Keratinocyte (primary cell): ENCODE results near the gene ANKS6. TPM values are rescaled to one million over a fixed set of nuclear protein-coding genes. Genes with fewer than 3 reads are reported as not detected.

Experiments
- DNase-seq: peaks from one replicate; pipeline ENCODE4 v3.0.0-alpha.2; 2011; ENCODE audit warnings: low read depth, missing footprints, low spot score
- FAIRE-seq: peaks from 2 replicates; lab custom pipeline; 2011; peaks lifted over from hg19 to GRCh38; lab: Jason Lieb, UNC
- H2AFZ ChIP-seq: 2 replicates; pipeline ENCODE4 v1.6.0; 2012; ENCODE audit warnings: low read length, control low read depth, inconsistent platforms; ENCODE audit not compliant: control insufficient read depth
- H3K27ac ChIP-seq: 2 replicates; pipeline ENCODE4 v1.5.1; 2011; ENCODE audit warnings: low read length; ENCODE audit not compliant: control insufficient read depth, insufficient read depth
- H3K27me3 ChIP-seq: 3 replicates; pipeline ENCODE4 v1.6.0; 2011; ENCODE audit warnings: low read length; ENCODE audit not compliant: control insufficient read depth, insufficient read depth; ENCODE audit errors: extremely low read depth
- H3K36me3 ChIP-seq, 2 experiments: 2 replicates in 1 of 2; 3 replicates in 1 of 2; pipeline ENCODE4 v1.5.1; 2011; ENCODE audit warnings: low read length in 2 of 2, mild to moderate bottlenecking in 1 of 2; ENCODE audit not compliant: control insufficient read depth in 2 of 2, insufficient read depth in 2 of 2; ENCODE audit errors: extremely low read depth in 1 of 2
- H3K4me1 ChIP-seq: 3 replicates; pipeline ENCODE4 v1.5.1; 2011; ENCODE audit warnings: low read length; ENCODE audit not compliant: control insufficient read depth, insufficient read depth; ENCODE audit errors: extremely low read depth
- H3K4me2 ChIP-seq: 3 replicates; pipeline ENCODE4 v1.6.0; 2011; ENCODE audit warnings: low read depth, low read length; ENCODE audit not compliant: control insufficient read depth, insufficient read depth; ENCODE audit errors: extremely low read depth
- H3K4me3 ChIP-seq, 3 experiments: fragments of 200-600 bp in 1 of 3; sonication (generic) in 1 of 3; 2 replicates in 2 of 3; 3 replicates in 1 of 3; pipeline ENCODE4 v1.5.1; 2011 to 2016; ENCODE audit warnings: low read length in 3 of 3, mild to moderate bottlenecking in 3 of 3, control low read depth in 2 of 3, inconsistent platforms in 1 of 3, low read depth in 1 of 3, mixed read lengths in 1 of 3, mixed run types in 1 of 3, moderate library complexity in 1 of 3; ENCODE audit not compliant: control insufficient read depth in 2 of 3, insufficient read depth in 2 of 3; ENCODE audit errors: extremely low read depth in 1 of 3
- H3K79me2 ChIP-seq: 2 replicates; pipeline ENCODE4 v1.6.0; 2012; ENCODE audit warnings: low read length; ENCODE audit not compliant: control insufficient read depth, insufficient read depth
- H3K9ac ChIP-seq: 3 replicates; pipeline ENCODE4 v1.6.0; 2011; ENCODE audit warnings: low read length; ENCODE audit not compliant: control insufficient read depth, insufficient read depth; ENCODE audit errors: extremely low read depth
- H3K9me1 ChIP-seq: 3 replicates; pipeline ENCODE4 v1.6.0; 2011; ENCODE audit warnings: low read length; ENCODE audit not compliant: control insufficient read depth, insufficient read depth; ENCODE audit errors: extremely low read depth
- H3K9me3 ChIP-seq: 2 replicates; pipeline ENCODE4 v1.5.1; 2012; ENCODE audit warnings: low read depth, low read length; ENCODE audit not compliant: control insufficient read depth
- H4K20me1 ChIP-seq: 3 replicates; pipeline ENCODE4 v1.6.0; 2011; ENCODE audit warnings: low read length; ENCODE audit not compliant: control insufficient read depth, insufficient read depth; ENCODE audit errors: extremely low read depth
- CTCF ChIP-seq, 3 experiments: IDR thresholded peaks in 1 of 3; conservative IDR thresholded peaks in 1 of 3; optimal IDR thresholded peaks in 1 of 3; 2 replicates in 2 of 3; 3 replicates in 1 of 3; pipeline versions ENCODE3 to v1.5.1; 2011; ENCODE audit warnings: low read length in 3 of 3, mild to moderate bottlenecking in 3 of 3, moderate library complexity in 2 of 3, control low read depth in 1 of 3, inconsistent platforms in 1 of 3; ENCODE audit not compliant: insufficient read depth in 2 of 3; ENCODE audit errors: extremely low read depth in 1 of 3
- EZH2 ChIP-seq: IDR thresholded peaks from one replicate; pipeline ENCODE4 v1.6.1; 2012; ENCODE audit warnings: inconsistent platforms, mild to moderate bottlenecking, low read length, moderate library complexity
- dilution Hi-C: fragments of 300-500 bp; cut with MboI; formaldehyde crosslinking; loops from one replicate; pipeline ENCODE4 v1.7.0; 2020; ENCODE audit warnings: low sequenced_read_pairs; ENCODE audit not compliant: extremely low pct_ligation_motif_present
- polyA plus RNA-seq, 5 experiments: library from polyadenylated mRNA; depleted of rRNA in 3 of 5; stranded (reverse) in 3 of 5; stranded (forward) in 1 of 5; unstranded in 1 of 5; fragments of >200 nt; gene quantifications; 1 replicate in 1 of 5; 2 replicates in 3 of 5; 3 replicates in 1 of 5; pipeline versions ENCODE4 v1.2.1 to v1.2.3, GENCODE V29; 2011 to 2012; ENCODE audit warnings: missing spikeins in 2 of 5, low read depth in 1 of 5, low replicate concordance in 1 of 5

The ANKS6 gene
- polyA plus RNA-seq, 1 donor (not counting 4 experiments of a cell fraction or from before 2014, with no cell fraction given), result 13.5 TPM

GRCh38 chr9:98834386-98834785 lies 38.0 kb upstream of the ANKS6 start:
- Histone ChIP-seq H3K9me3 (no peaks in the 10 kb centered on the region), H3K27ac (no peak overlapping the region), H3K9me1 (no peaks in the 10 kb centered on the region), H4K20me1 (no peaks in the 10 kb centered on the region), H3K9ac (no peak overlapping the region), H3K4me3 (no peak overlapping the region), H3K4me2 (no peak overlapping the region), H3K27me3 (no peaks in the 10 kb centered on the region), H3K79me2 (no peaks in the 10 kb centered on the region), H3K36me3 (no peaks in the 10 kb centered on the region), H2AFZ (no peak overlapping the region), H3K4me1 (no peaks in the 10 kb centered on the region)
- no peak for TF ChIP-seq CTCF (optimal IDR thresholded peaks at IDR 0.05 in 1 of 3, IDR thresholded peaks at IDR 0.05 in 1 of 3, conservative IDR thresholded peaks at IDR 0.05 in 1 of 3; ENCODE audit: extremely low read depth in 1 of 3, insufficient read depth in 2 of 3, low read length in 3 of 3)
- no peak for TF ChIP-seq EZH2
- no peak for DNase-seq
- dilution Hi-C loops, result no loop called here
- no peak for FAIRE-seq

GRCh38 chr9:98833090-98833956 lies 37.0 kb upstream of the ANKS6 start:
- DNase-seq, result no peak
- Histone ChIP-seq H3K9ac (no peak overlapping the region), H3K4me3 (no peak overlapping the region), H3K27me3 (no peaks in the 10 kb centered on the region), H3K4me2 (no peak overlapping the region), H3K9me3 (no peaks in the 10 kb centered on the region), H3K4me1 (no peaks in the 10 kb centered on the region), H3K79me2 (no peaks in the 10 kb centered on the region), H4K20me1 (no peaks in the 10 kb centered on the region), H3K36me3 (no peaks in the 10 kb centered on the region), H3K9me1 (no peaks in the 10 kb centered on the region), H3K27ac (no peak overlapping the region), H2AFZ (no peak overlapping the region)
- no peak for FAIRE-seq
- no peak for TF ChIP-seq EZH2
- no peak for TF ChIP-seq CTCF (optimal IDR thresholded peaks at IDR 0.05 in 1 of 3, IDR thresholded peaks at IDR 0.05 in 1 of 3, conservative IDR thresholded peaks at IDR 0.05 in 1 of 3; ENCODE audit: extremely low read depth in 1 of 3, insufficient read depth in 2 of 3, low read length in 3 of 3)
- dilution Hi-C loops, result no loop called here
